Nephron progenitor cell (in vitro differentiated cells): ENCODE results near the gene PIK3CA.
"Not testable (repeated sequence)": the region's sequence is repeated elsewhere in the genome, so short reads cannot be mapped to it uniquely, and the experiment has no call there.

Experiments used
- DNase-seq: peaks from one replicate; pipeline ENCODE4 v3.0.0; 2021
- H3K27ac Mint-ChIP-seq: 2 replicates; pipeline ENCODE4 v1.8.0; 2021; ENCODE audit warnings: mild to moderate bottlenecking, moderate library complexity, mixed read lengths
- H3K27me3 Mint-ChIP-seq: 2 replicates; pipeline ENCODE4 v1.8.0; 2021; ENCODE audit warnings: mild to moderate bottlenecking, low read depth, mixed read lengths; ENCODE audit not compliant: poor library complexity
- H3K36me3 Mint-ChIP-seq: 2 replicates; pipeline ENCODE4 v1.8.0; 2021; ENCODE audit warnings: low read depth, mixed read lengths
- H3K4me1 Mint-ChIP-seq: 2 replicates; pipeline ENCODE4 v1.8.0; 2021; ENCODE audit warnings: mixed read lengths
- H3K4me3 Mint-ChIP-seq: 2 replicates; pipeline ENCODE4 v1.8.0; 2021; ENCODE audit warnings: mild to moderate bottlenecking, moderate library complexity, mixed read lengths
- H3K9me3 Mint-ChIP-seq: 2 replicates; pipeline ENCODE4 v1.8.0; 2021; ENCODE audit warnings: mild to moderate bottlenecking, moderate library complexity, mixed read lengths
- CTCF ChIP-seq: fragments of 200-600 bp; sonication (generic); IDR thresholded peaks from 2 replicates; pipeline ENCODE4 v1.5.0; 2021; ENCODE audit warnings: antibody characterized with exemption

Gene PIK3CA

GRCh38 chr3:179192542-179192941, 44.4 kb downstream of the PIK3CA start:
- Mint-ChIP-seq H3K27ac (no peak overlapping the region), H3K36me3 (peaks cover 4% of the 10 kb centered on the region), H3K27me3 (peaks cover 3% of the 10 kb centered on the region), H3K4me1 (peaks cover 9% of the 10 kb centered on the region), H3K4me3 (no peak overlapping the region), H3K9me3 (no peaks in the 10 kb centered on the region)
- DNase-seq = no peak
- TF ChIP-seq CTCF = no peak

GRCh38 chr3:179194931-179195330, 46.8 kb downstream of the PIK3CA start:
- Mint-ChIP-seq H3K4me1 (peaks cover 3% of the 10 kb centered on the region), H3K9me3 (no peaks in the 10 kb centered on the region), H3K27ac (no peak overlapping the region), H3K4me3 (no peak overlapping the region), H3K36me3 (peaks cover 21% of the 10 kb centered on the region), H3K27me3 (peaks cover 3% of the 10 kb centered on the region)
- no peak for TF ChIP-seq CTCF
- no peak for DNase-seq

DNA sequence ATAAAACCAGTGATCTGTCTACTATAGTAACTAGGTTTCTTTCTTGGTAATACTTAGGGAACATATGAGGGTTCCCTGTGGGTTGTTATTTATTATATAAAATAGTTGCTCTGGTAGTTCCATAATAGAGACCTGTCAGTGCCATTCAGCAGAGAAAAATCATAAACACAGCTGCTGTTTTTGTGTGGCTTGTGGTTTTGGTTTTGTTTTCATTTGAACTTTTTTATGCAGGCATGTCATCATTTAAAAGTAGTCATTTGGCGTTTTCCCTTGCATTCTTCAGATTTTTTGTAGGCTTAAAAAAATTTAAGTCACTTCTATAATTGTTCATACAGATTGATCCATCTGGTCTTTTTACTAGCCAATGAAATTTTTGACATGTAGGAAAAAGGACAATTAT, 47.9 kb downstream of the PIK3CA start:
- DNase-seq = no peak
- peaks cover 3% of the 10 kb centered on the region for H3K27me3 Mint-ChIP-seq
- H3K4me1 Mint-ChIP-seq = no peaks in the 10 kb centered on the region
- TF ChIP-seq CTCF = no peak
- no peaks in the 10 kb centered on the region for H3K9me3 Mint-ChIP-seq
- no peak overlapping the region for H3K4me3 Mint-ChIP-seq
- H3K36me3 Mint-ChIP-seq = peaks cover 31% of the 10 kb centered on the region
- H3K27ac Mint-ChIP-seq = no peak overlapping the region

DNA sequence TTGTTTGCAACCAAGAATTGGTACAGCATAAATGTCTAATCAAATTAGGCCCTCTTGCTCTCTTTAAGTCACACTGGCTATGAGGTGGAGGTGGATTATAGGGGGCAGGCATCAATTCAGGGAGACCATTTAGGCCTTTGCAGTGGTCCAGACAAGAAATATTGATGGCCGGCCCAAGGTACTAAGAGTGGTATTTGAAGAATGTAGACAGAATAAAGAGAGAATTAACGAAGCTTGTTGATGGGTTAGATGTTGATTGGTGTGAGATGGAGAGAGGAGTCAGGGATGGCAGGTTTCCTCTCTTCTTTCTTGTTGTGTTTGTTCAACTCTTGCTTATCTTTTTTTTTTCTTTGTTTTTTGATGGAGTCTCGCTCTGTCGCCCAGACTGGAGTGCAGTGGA, 48.5 kb downstream of the PIK3CA start:
- no peak for DNase-seq
- Mint-ChIP-seq H3K9me3 (no peaks in the 10 kb centered on the region), H3K4me3 (no peak overlapping the region), H3K36me3 (peaks cover 37% of the 10 kb centered on the region), H3K27me3 (peaks cover 3% of the 10 kb centered on the region), H3K4me1 (no peaks in the 10 kb centered on the region), H3K27ac (peak overlapping the region; percentile 81)
- TF ChIP-seq CTCF = no peak

DNA sequence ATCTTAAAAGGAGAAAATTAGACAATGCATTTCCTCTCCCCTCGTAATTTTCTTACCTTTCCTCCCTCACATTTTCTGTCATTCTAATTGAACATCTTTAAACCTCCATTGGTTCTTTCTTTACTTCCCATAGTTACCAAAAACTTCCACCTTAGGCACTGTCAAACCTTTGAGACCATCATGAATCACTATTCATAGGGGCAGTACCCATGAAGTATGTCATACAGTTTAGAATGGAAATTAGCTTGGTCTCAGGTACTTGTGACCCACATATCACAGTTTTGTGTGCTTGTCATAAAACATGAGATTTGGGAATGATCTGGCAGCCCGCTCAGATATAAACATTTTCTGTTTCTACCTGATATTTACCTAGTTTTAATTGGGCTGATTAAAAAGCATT, 52.6 kb downstream of the PIK3CA start:
- H3K4me1 Mint-ChIP-seq = no peaks in the 10 kb centered on the region
- no peaks in the 10 kb centered on the region for H3K9me3 Mint-ChIP-seq

GRCh38 chr3:179215550-179215949, 67.4 kb downstream of the PIK3CA start:
- peaks cover 15% of the 10 kb centered on the region for H3K36me3 Mint-ChIP-seq
- H3K9me3 Mint-ChIP-seq, H3K4me1 Mint-ChIP-seq, H3K27me3 Mint-ChIP-seq, H3K4me3 Mint-ChIP-seq, H3K27ac Mint-ChIP-seq, DNase-seq: not testable (repeated sequence)

More for the DNA sequence above, 52.6 kb downstream of the PIK3CA start:
- Mint-ChIP-seq H3K36me3 (peaks cover 66% of the 10 kb centered on the region), H3K27me3 (no peaks in the 10 kb centered on the region), H3K27ac (no peak overlapping the region), H3K4me3 (no peak overlapping the region)
- no peak for TF ChIP-seq CTCF
- DNase-seq = no peak

- H3K27me3 Mint-ChIP-seq, DNase-seq, H3K4me3 Mint-ChIP-seq, H3K9me3 Mint-ChIP-seq, H3K4me1 Mint-ChIP-seq, H3K27ac Mint-ChIP-seq, H3K36me3 Mint-ChIP-seq: not testable (repeated sequence)
Observed at GRCh38 chr3:179218213-179218612, 70.1 kb downstream of the PIK3CA start.
